ENCODE data around the gene ARID1B.

DNA sequence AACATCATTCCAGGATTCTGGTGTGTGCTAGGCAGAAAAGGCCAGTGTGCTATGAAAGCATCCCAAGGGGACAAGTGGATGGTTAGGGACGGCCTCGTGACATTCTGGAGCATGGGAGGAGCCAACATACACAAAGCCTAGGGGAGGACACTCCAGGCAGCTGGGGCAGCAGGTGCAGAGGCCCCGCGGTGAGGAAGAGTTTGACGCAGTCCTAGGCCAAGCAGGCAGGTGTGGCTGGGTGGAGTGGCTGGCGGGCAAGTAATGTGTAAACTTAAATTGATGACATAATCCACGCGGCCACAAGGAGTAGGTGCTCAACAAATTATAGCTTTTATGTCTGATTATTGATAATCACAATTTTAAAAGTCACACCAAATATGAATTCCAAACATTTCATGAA lies 452.5 kb downstream of the ARID1B start:
- TF ChIP-seq, protein P1, sequence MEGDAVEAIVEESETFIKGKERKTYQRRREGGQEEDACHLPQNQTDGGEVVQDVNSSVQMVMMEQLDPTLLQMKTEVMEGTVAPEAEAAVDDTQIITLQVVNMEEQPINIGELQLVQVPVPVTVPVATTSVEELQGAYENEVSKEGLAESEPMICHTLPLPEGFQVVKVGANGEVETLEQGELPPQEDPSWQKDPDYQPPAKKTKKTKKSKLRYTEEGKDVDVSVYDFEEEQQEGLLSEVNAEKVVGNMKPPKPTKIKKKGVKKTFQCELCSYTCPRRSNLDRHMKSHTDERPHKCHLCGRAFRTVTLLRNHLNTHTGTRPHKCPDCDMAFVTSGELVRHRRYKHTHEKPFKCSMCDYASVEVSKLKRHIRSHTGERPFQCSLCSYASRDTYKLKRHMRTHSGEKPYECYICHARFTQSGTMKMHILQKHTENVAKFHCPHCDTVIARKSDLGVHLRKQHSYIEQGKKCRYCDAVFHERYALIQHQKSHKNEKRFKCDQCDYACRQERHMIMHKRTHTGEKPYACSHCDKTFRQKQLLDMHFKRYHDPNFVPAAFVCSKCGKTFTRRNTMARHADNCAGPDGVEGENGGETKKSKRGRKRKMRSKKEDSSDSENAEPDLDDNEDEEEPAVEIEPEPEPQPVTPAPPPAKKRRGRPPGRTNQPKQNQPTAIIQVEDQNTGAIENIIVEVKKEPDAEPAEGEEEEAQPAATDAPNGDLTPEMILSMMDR (conservative IDR thresholded peaks at IDR 0.05; ENCODE audit: low read depth, low read length): no peak
- TF ChIP-seq, protein P2, sequence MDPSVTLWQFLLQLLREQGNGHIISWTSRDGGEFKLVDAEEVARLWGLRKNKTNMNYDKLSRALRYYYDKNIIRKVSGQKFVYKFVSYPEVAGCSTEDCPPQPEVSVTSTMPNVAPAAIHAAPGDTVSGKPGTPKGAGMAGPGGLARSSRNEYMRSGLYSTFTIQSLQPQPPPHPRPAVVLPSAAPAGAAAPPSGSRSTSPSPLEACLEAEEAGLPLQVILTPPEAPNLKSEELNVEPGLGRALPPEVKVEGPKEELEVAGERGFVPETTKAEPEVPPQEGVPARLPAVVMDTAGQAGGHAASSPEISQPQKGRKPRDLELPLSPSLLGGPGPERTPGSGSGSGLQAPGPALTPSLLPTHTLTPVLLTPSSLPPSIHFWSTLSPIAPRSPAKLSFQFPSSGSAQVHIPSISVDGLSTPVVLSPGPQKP (IDR thresholded peaks at IDR 0.05; ENCODE audit: borderline replicate concordance, low read depth, low read length): no peak
- TF ChIP-seq POLR2A (IDR thresholded peaks at IDR 0.05; ENCODE audit: low read depth, low read length) (no peak), SMC3 (IDR thresholded peaks at IDR 0.05; ENCODE audit: low read depth, low read length) (no peak), BHLHE40 (IDR thresholded peaks at IDR 0.05; ENCODE audit: low read depth, low read length) (no peak), RAD21 (IDR thresholded peaks at IDR 0.05; ENCODE audit: low read length) (no peak), RFX5 (IDR thresholded peaks at IDR 0.05; ENCODE audit: low read depth, low read length) (no peak), MXI1 (IDR thresholded peaks at IDR 0.05; ENCODE audit: borderline replicate concordance, low read depth, low read length) (no peak), NFE2L2 (IDR thresholded peaks at IDR 0.05; ENCODE audit: low read depth, low read length) (no peak), CEBPB (IDR thresholded peaks at IDR 0.05; ENCODE audit: low read depth, low read length) (no peak)
- TF ChIP-seq, protein P3, sequence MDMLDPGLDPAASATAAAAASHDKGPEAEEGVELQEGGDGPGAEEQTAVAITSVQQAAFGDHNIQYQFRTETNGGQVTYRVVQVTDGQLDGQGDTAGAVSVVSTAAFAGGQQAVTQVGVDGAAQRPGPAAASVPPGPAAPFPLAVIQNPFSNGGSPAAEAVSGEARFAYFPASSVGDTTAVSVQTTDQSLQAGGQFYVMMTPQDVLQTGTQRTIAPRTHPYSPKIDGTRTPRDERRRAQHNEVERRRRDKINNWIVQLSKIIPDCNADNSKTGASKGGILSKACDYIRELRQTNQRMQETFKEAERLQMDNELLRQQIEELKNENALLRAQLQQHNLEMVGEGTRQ (IDR thresholded peaks at IDR 0.05; ENCODE audit: low read depth, low read length): no peak

All from IMR-90 (cell line).